GM18873 (cell line): Measurements from ENCODE around the gene OR10G4.
"Not testable (repeated sequence)": the region's sequence is repeated elsewhere in the genome, so short reads cannot be mapped to it uniquely, and the experiment has no call there.

Source experiments
- ATAC-seq: cut with Tn5 transposase; IDR thresholded peaks from one replicate; pipeline ENCODE4 v1.9.1; 2021; ENCODE audit warnings: mild to moderate bottlenecking, moderate library complexity, moderate number of reproducible peaks; ENCODE audit not compliant: unreplicated experiment, low FRiP score

The OR10G4 gene, protein sequence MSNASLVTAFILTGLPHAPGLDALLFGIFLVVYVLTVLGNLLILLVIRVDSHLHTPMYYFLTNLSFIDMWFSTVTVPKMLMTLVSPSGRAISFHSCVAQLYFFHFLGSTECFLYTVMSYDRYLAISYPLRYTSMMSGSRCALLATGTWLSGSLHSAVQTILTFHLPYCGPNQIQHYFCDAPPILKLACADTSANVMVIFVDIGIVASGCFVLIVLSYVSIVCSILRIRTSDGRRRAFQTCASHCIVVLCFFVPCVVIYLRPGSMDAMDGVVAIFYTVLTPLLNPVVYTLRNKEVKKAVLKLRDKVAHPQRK

DNA sequence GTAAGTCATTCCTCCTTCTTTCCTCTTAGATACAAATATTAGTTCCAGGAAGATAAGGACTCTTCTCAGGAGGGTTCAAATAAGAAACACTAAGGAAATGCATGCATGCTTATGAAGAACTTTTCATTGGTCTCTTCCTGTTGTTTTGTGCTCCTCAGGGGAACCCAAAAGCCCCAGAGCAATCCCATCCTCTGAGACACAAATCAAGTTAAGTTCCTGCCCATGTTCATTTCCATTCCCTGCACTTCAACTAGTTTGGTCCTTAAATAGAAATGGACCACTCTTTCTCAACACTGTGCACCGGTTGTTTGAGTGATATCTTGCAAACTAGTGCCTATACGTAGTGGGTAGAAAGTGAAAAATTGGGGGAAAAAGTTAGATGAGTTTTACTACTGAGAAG is at the start of gene OR10G4:
TSS of gene OR10G4 (plus strand) at position 301 of the 400 bp plus-strand sequence. CDS start 2,578 bp downstream, outside the sequence.
- no peak for ATAC-seq

DNA sequence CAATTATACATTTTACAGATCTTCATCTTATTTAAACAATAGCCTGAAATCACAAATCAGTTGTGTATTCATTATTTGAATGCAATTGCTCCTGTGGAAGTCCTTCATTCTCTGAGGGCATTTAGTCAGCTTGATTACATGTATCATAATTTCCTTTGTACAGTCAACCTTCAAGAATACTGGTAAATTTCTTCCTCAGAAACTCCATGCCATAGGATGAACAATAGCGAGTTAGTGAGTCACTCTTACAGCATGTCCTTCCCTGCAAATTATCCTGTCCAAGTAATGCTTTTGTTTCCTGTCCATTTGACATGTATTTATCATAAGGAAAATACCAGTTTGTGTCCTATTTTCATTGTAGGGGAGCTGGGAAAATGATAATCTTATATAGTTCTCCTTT is 39.0 kb upstream of the OR10G4 start:
- ATAC-seq = no peak

DNA sequence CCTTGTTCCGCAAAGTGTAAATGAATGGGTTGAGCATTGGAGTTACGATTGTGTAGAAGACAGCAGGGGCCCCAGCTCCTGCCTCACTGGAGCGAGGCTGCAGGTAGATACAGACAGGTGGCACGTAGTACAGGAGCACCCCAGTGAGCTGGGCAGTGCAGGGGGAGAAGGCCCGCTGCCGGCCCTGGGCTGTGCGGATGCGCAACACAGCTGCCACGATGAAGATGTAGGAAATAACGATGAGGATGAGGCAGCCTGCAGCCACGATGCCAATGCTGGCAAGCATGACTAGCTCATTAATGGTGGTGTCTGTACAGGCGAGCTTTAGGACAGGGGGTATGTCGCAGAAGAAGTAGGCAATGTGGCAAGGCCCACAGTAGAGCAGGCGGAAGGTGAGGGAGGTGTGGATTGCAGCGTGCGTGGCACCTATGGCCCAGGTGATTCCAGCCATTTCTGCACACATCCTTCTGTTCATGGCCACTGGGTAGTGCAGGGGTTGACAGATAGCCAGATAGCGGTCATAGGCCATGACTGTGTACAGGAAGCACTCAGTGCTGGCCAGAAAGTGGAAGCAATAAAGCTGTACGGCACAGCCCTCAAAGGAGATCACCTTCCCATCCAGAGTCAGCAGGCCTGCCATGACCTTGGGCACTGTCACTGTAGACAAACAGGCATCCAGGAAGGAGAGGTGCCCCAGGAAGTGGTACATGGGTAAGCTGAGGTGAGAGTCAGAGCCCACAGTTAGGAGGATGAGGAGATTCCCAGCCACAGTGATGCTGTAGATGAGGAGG is 35.8 kb upstream of the OR10G4 start:
- ATAC-seq = no peak

DNA sequence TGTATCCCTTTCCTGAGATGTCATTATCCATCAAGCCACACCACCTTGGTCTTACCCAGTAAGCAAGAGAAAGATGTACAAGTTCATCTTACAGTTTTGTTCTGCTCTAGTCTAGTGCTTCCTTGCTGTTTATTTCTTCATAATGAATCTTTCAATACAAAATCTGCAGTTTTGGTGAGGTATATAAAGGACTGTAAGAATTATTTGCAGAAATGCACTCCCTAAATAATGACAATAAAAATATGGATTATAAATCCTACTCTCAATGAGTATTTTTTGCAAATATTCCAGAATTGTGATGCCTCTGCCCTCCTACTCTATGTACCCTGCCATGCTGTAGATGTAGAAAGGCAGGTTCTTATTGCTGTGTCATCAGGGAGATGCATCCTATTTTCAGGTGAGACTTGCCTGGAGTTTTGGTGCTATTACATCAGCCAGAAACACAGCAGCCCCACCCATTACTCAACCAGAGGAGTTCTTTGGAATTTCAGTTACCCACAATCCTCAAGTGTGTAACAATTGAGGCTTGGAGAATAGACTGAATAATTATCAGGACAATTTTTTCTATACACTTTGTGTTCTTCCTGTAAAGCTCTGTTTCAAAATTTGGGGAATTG is 35.0 kb upstream of the OR10G4 start, which contains the start of gene OR10S1:
TSS of gene OR10S1 (minus strand) at position 51 of the 617 bp plus-strand sequence. CDS start 117 bp downstream, outside the sequence.
- ATAC-seq = no peak

DNA sequence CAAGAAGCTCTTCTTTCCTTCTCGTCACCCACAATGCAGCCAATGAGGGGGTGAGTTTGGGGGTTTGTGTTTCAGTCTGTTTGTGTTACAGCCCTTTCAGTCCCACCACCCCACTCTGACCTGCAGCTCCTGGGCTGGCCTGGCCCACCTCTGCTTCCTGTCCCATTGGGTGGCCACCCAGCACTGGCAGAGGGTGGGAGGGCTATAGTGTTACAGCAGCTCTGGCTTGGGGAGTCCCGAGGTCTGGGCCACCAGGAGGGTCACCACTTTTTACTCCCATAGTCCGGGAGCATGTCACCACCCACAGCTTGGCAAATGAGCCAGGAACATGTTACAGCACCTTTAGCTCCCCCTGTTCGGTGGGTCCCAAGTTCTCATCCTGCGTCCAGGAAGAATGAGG is 33.5 kb upstream of the OR10G4 start:
- no peak for ATAC-seq

DNA sequence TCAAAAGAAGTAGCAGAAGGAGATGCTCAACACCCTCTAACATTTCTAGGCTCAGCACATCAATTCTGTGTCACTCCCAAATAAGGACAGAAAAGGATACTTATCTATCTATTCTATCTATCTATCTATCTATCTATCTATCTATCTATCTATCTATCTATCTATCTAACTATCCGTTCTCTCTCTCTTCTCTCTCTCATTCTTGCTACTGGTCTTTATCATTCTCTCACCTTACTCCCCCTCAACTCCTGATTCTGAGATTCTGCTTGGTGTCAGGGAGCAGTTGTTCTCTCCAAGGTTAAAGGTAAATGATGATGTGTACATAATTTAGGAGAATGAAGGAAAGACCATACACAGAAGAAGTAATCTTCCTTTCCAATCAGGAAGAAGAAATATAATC is 17.7 kb upstream of the OR10G4 start, which contains the start of gene OR10G6:
TSS of gene OR10G6 (minus strand) at position 43 of the 400 bp plus-strand sequence. CDS start at position 43, 0 bp downstream.
- no peak for ATAC-seq

DNA sequence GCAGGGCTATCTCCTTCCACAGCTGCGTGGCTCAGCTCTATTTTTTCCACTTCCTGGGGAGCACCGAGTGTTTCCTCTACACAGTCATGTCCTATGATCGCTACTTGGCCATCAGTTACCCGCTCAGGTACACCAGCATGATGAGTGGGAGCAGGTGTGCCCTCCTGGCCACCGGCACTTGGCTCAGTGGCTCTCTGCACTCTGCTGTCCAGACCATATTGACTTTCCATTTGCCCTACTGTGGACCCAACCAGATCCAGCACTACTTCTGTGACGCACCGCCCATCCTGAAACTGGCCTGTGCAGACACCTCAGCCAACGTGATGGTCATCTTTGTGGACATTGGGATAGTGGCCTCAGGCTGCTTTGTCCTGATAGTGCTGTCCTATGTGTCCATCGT is 3.0 kb downstream of the OR10G4 start:
- ATAC-seq = not testable (repeated sequence)

DNA sequence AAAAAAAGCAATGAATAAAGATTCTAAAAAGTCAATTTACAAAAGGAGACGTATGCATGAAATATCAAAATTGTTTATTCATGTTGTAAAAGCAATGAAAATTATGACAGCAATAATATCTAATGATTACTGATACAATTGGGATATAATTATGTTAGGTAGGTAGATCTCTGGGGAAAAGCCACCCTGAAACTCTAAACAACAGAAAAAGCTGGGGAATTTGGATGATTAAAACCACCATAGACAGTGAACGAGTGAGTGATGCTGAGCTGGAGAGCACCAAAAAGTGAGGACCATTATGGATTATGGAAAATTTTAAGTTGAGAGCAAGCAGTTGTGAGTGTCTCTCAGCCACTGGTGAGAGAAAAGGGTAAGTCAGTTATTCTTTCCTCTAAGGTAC is 13.7 kb downstream of the OR10G4 start, which contains the start of gene OR10G8:
TSS of gene OR10G8 (plus strand) at position 301 of the 400 bp plus-strand sequence. CDS start 2,825 bp downstream, outside the sequence.
- no peak for ATAC-seq

DNA sequence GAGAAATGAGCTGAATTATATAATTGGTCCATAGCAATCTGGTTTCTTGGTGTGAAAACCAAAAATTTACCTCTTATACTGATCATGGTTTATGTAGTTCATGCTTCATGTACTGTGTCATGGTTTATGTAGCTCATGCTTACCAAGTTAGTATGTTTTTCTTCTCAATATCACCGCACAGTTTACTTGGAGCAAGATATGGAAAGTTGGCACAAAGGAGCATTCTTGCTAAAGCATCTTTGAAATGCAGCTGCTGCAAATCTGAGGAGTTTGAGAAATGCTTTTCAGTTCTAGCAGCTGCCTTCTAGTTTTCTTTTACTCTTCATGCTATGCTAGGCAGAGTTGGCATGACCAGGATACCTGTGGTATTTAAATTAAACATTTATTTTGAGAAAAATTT is 23.9 kb downstream of the OR10G4 start:
- no peak for ATAC-seq

DNA sequence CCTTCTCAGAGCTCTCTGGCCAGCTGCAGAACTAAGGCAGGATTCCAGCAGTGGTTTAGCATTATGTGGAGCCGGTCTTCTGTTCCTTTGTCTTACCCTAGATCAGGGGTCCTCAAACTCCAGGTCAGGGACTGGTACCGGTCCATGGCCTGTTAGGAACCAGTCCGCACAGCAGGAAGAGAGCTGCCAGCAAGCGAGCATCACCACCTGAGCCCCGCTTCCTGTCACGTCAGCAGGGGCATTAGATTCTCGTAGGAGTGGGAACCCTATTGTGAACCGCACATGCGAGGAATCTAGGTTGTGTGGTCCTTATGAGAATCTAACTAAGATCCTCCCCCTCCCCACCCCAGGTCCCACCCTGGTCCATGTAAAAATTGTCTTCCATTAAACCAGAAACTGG is 26.8 kb downstream of the OR10G4 start:
- no peak for ATAC-seq

DNA sequence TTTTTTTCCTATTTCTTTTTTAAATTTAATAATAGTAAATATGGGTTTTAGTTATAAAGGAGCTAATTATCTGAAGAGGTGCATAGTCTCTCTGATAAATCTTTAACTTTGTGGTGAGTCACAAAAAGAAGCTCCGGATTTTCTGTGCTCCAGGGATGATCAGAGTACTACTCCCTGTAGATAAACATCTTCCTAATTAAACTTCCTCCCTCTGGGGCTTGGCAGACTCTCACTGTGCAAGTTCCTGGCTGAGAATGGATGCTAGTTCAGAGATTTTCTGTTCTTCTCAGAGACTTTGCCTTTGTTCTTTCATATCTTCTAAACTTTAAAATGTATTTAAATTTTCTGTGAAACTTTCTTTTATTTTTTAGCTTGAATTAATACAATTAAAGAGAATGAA is 28.5 kb downstream of the OR10G4 start, which contains the start of gene OR10G7:
TSS of gene OR10G7 (minus strand) at position 72 of the 400 bp plus-strand sequence. CDS start 2,324 bp downstream, outside the sequence.
- no peak for ATAC-seq

DNA sequence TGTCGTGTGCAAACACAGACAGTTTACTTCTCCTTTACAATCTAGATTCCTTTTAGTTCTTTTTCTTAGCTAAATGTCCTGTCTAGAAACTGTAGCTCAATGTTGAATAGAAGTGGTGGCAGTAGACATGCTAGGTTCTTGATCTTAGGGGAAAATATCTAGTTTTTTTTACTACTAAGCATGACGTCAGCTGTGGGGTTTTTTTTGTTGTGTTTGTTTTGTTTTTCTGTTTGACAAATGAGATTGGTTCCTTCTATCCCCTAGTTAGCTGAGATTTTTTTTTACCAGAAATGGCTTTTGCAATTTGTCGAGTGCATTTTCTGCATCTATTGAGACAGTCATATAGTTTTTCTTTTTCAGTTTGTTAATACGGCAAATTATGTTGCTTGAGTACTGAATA is 30.6 kb downstream of the OR10G4 start:
- no peak for ATAC-seq

DNA sequence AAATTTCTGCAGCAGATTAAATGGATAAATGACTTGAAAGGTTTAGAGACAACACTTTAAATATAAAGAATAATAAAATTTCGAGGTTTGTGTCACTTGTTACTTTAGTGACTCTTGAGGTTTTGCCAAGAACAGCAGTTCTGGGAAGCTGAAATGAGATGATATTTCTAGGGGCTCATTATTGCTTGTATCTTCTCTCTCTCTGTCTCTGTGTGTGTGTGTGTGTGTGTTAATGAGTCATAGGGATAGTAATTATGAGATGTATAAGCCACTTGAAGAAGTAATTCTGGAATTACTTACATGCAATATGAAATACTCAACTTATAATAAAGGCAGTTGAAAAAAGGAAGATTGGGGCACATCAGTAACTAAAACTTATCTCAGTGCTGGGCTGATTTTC is 38.0 kb downstream of the OR10G4 start:
- ATAC-seq = no peak

DNA sequence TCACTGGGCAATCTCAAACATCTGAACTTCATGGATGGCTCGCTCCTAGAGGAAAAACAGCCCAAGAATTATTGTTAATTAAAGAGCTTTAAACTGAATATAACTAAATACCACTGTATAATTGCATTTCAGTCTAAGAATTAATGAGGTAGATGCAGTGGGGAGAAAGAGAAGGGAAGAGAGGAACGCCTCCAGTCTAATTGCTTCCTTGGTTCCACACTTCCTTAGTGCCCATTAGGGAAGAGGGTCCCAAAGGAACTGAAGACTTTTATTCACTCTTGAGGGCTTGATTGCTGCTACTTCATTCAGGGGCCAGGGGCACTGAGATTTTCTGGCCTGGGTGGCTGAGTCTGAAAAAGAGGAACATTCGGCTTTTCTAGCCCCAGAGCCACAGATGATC is 40.2 kb downstream of the OR10G4 start:
- ATAC-seq = no peak
